HS-5 (cell line): Measurements from ENCODE around the gene FBXO36.
"Not testable (repeated sequence)": the region's sequence is repeated elsewhere in the genome, so short reads cannot be mapped to it uniquely, and the experiment has no call there.

ENCODE experiments used
- DNase-seq: peaks from one replicate; pipeline ENCODE4 v3.0.0-alpha.2; 2012; ENCODE audit warnings: low read depth

FBXO36 gene

DNA sequence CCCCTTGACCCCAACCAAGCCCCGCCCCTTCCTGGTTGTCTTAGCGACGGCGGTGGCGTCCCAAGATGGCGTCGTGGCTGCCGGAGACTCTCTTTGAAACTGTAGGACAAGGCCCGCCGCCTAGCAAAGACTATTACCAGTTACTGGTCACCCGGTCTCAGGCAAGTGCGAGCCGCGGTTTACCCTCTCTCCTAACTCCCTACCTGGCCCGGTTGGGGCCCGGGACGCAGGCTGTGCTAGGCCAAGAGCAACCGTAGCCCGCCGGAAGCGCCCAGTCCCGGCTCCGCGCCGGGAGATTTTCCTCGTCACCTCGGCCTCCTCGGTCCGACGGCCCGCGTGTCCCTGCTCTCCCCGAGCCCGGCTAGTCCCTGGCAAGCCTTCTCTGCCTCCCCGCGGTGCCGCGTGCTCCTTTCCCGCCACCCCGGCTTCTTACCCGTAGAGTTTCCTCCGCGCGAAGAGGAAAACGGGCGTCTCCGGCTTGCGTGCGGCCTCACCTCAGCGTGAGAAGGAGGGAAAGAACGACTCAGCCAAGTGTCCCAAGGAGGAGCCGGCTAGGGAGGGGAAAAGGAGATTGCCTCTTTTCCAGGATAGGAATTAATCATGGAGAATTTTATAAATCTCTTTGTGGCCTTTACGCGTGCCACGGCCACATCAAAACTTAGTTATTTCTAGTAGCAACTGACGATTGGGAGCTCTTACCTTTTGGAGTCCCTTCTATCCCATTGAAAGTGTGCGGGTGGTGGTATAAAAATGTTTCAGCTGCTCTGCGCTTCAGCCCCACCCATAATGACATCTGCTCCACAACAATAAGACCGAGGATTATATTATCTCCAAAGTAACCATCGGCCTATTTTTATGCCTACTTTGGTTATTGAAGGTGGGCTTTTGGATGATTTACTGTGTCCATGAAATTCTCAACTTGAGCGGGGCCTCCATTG is at the start of gene FBXO36:
Gene FBXO36 (plus strand): TSS at position 55 of the 938 bp plus-strand sequence. CDS start 11 bp downstream, at position 66.
- DNase-seq: peak; percentile 41

GRCh38 chr2:229873123-229873581 is 49.2 kb upstream of the FBXO36 start:
- DNase-seq: no peak

DNA sequence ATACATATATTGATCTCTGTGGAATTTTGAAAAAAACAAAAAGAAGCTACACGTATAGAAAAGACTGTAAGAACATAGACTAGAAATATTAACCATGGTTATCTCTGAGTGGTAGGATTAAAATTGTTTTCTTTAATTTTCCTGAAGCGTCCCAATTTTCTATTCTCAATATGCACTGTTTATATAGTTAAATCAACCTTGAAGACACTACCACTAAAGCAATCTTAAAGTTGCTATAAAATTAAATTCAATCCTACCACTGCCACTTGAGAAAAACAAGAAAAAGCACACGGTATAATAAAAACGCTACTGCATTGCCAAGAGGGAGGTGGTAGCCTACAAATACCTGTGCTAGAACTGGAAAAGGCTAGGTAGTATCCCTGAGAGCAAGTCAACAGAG is 47.7 kb upstream of the FBXO36 start:
- no peak for DNase-seq

GRCh38 chr2:229875549-229875948 is 46.8 kb upstream of the FBXO36 start:
- DNase-seq: no peak

GRCh38 chr2:229879191-229879950 is 42.9 kb upstream of the FBXO36 start:
- no peak for DNase-seq

DNA sequence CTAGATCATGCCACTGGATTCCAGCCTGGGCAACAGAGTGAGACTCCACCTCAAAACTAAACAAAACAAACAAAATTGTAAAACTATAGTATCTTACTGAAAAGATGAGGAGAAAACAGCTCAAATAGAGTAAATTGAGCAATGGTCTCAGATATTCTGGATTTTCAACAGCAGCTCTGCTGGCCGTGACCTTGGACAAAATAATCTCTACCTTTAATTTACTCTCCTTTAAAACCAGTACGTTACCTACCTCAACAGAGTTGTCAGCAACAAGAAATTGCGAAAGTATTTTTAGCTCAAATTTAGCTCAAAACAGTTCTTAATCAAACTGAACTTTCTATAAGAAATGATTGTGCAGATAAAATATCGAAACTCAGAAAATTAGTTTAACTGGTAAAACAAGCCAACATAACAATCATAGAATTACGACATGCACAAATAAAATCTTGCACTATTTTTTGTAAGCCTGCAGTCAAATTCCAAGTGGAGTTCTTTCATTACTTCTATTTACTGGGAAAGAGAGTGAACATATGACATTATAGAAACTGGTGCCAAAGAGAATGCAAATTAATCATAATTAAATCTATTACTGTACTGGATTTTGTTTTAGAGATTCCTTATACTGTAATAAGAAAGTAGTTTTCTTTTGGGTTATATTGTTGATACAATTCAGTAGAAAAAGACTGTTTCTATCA is 41.3 kb upstream of the FBXO36 start:
- no peak for DNase-seq

- no peak for DNase-seq
Observed at GRCh38 chr2:229882583-229882982, 39.7 kb upstream of the FBXO36 start.

DNA sequence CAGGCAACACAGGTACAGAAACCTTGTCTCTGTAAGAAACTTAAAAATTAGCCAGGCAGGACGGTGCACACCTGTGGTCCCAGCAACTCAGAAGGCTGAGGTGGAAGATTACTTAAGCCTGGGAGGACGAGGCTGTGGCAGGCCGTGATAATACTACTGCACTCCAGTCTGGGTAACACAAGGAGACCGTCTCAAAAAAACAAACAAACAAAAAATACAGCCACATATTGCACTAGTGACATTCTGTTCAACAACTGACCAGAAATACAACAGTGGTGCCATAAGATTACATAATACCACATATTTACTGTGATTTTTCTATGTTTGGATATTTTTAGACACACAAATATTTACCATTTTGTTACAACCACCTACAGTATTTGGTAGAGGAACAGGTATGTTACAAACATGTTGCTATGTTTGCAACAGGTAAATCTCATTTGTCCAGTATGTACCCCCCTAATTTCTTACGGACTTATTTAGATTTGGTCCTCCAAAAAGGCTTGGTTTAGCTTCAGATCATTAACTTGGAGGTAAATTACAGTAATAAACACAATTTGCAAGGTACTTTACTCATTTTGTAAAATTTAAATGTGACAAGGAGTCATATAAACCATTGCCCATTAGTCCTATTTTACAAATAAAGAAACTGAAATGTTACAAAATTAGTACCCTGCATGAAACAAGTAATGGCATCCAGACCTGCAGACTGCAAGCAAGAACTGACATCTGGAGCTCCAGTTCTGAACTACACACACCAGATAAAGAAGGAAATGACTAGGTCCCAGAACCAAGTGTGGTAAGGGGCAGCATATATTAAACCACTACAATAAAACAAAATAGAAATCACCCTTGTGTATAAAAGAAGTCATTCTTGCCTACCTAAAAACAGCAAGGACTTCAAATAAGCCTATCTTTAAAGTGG is 37.3 kb upstream of the FBXO36 start:
- no peak for DNase-seq

DNA sequence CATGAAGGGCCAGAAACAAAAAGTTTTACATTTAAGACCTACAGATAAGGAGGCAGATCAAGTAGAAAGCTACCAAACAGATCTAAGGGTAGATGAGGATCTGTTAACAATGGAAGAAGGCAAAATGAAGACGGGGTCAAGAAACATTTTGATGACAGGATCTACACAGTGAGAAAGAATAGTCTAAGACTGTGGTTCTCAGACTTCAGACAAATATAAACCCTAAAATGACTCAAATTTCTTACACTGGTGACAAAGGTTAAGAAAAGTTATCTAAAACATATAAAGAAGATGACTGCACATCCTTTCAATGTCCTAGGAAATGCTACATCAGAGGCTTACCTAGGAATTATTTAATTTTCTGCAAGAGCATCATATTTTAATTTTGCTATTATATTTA is 34.9 kb upstream of the FBXO36 start:
- DNase-seq: no peak

DNA sequence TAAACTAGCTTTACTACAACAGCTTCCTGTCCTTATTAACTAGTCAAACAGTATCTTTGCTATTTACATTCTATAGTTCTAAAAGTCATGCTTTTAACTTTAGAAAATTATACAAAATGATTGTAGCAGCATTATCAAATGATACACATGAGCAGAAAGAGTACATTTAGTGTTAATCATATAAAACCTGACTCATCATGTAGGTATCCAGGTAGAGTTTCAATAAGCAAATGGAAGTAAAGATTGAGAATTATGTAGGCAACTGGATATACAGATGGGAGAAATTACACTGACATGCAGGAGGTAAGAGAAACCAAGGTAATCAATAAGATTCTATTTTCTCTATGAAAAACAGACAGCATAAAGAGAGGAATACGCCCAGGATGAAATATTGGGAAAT is 34.3 kb upstream of the FBXO36 start:
- DNase-seq: no peak

DNA sequence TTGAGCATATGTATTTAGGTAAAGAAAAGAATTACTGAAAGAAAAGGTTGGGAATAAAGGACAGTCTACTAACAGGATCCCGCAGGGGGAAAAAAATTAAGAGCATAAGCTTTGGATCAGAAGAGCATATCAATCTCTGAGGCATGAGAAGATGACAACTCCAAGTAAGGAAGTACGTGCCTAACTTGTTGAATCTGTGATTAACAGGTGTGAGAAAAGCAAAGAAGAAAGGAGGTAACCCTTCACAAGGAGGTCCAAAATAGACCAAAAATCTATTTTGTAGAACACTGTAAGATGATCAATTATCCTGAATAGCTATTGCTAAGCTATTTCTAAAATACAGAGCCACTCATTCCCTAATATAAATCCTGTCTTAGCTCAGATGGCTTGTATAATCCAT is 33.3 kb upstream of the FBXO36 start:
- DNase-seq: no peak

DNA sequence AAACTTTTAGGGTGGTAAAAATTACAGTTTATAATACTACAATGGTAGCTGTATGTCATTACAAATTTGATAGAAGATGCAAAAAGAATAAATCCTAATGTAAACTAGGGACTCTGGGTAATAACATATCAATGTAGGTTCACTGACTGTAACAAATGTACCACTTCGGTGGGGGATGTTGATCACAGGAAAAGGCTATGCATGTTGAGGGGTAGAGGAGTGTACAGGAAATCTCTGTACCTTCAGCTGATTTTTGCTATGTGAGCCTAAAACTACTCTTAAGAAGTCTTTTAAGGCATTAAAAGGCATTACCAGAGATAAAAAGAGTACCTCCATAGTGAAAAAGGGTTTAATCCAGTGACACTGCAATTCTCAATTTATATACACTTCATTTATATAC is 25.4 kb upstream of the FBXO36 start:
- no peak for DNase-seq

GRCh38 chr2:229899604-229900003 is 22.7 kb upstream of the FBXO36 start:
- DNase-seq: no peak

DNA sequence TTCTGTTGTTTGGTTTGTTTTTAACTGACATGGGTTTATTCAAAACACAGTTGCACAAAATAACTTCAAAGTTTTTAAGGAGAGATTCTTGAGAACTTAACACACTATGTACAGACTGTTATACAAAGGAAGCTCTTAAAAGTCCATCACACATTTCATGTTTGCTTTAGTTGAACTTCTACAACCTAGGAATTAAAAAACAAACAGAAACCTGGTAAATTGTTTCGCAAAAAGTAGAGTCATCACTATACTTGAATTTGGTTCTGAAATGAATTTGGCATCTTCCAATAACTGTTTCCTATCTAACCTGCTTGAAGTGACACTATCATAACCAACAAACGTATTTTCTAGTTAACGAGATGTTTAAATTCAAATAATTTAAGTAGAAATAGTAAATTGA is 22.3 kb upstream of the FBXO36 start:
- no peak for DNase-seq

DNA sequence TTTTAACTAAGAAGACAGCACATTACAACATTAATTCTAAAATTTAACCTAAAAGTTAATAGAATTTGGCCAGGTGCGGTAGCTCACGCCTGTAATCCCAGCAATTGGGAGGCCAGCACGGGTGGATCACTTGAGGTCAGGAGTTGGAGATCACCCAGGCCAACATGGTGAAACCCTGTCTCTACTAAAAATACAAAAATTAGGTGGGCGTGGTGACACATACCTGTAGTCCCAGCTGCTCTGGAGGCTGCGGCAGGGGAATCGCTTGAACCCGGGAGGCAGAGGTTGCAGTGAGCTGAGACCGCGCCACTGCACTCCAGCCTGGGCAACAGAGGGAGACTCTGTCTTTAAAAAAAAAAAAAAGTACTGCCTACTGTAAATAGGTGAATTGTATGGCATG is 21.8 kb upstream of the FBXO36 start:
- DNase-seq: not testable (repeated sequence)

- peak; percentile 81 for DNase-seq
Observed at GRCh38 chr2:229901819-229902218, 20.5 kb upstream of the FBXO36 start.

DNA sequence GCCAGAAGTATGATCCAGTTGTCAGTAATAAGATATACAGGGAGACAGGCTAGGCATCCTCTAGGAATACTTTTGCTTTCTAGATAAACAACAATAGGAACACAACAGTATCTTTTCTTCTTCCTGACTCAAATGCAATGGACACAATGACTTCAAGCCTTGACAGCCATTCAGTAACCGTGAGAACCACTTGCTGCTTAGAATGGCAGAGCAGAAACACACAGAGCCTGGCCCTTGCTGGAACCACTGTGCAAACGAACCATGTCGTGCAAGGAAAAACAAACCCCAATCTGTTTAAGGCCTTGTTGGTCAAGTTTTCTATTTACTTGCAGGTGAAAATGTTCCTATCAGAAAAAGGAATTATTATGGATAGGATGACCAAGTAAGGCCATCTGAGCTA is 19.3 kb upstream of the FBXO36 start:
- DNase-seq: no peak

GRCh38 chr2:229905601-229906000 is 16.7 kb upstream of the FBXO36 start:
- DNase-seq: no peak

DNA sequence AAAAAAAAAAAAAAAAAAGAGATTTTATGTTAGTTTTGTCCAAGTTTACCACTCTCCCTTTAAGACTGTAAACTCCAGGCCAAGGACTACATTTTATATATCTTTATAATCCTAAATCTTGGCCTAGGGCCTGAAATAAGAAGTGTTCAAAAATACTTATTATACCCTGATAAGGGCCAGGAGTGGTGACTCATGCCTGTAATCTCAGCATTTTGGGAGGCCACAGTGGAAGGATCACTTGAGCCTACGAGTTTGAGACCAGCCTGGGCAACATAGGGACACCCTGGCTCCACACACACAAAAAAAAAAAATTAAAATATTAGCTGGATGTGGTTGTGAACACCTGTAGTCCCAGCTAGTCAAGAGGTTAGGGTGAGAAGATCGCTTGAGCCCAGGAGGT is 13.2 kb upstream of the FBXO36 start:
- DNase-seq: no peak

GRCh38 chr2:229910147-229910831 is 12.0 kb upstream of the FBXO36 start:
- no peak for DNase-seq
